ENCODE measurements around the gene PGA5. TPM values are rescaled to one million over a fixed set of nuclear protein-coding genes. Genes with fewer than 3 reads are reported as not detected.

The PGA5 gene
- total RNA-seq, 1 donor from 2014 or later: not detected

DNA sequence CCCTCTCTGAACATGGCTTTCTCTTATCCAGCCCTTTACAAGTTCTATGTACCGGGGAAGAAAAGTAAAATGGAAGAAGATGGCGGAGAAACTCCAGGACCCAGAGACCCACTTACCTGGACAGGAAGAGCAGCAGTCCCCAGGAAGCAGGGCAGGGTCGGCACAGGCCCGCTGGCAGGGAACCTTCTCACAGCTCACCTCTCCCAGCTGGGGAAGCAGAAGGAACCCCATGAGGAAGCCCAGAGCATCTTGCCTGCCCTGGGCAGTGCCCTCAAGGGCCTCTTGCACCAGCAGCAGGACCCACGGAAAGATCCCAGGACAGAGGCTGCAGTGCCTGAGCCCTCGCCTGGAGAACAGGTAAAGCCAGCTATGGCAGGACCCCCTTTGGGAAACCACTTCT is 23.4 kb downstream of the PGA5 start:
- H3K27me3 Mint-ChIP-seq (ENCODE audit: insufficient read depth, low read depth): no peaks in the 10 kb centered on the region
- Histone ChIP-seq H3K4me3 (no peak overlapping the region), H3K79me2 (ENCODE audit: low read depth) (no peaks in the 10 kb centered on the region)

DNA sequence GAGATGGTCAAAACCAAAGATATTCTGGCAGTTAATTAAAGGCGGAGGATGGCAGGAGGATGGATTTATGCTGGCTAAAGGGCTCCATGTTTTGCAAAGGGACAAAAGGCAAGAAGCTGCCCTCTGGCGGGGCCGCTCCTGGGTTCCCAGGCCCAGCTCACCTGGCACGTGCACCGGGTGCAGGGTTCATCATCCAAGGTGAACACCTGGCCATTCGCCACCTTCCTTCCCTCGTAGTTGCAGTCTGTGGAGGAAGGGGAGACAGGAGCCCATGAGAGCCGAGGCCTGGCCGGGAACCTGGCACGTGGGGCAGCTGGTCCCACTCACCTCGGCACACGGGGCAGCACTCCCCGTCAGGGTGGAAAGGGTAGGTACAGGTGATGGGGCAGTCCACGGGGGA is 23.8 kb downstream of the PGA5 start:
- Mint-ChIP-seq H3K27ac (no peak overlapping the region), H3K9me3 (no peaks in the 10 kb centered on the region), H3K27me3 (ENCODE audit: insufficient read depth, low read depth) (no peaks in the 10 kb centered on the region), H3K36me3 (no peaks in the 10 kb centered on the region), H3K4me3 (no peak overlapping the region), H3K4me1 (no peaks in the 10 kb centered on the region)
- Histone ChIP-seq H3F3A (ENCODE audit: low read depth) (no peaks in the 10 kb centered on the region), H3K27ac (no peak overlapping the region), H3K4me3 (no peak overlapping the region), H3K4me2 (no peak overlapping the region), H2AFZ (replicated peaks) (no peak overlapping the region), H3K27me3 (no peaks in the 10 kb centered on the region), H4K20me1 (ENCODE audit: low read depth) (no peaks in the 10 kb centered on the region), H3K36me3 (no peaks in the 10 kb centered on the region), H3K79me2 (ENCODE audit: low read depth) (no peaks in the 10 kb centered on the region), H3K4me1 (no peaks in the 10 kb centered on the region), H3K9ac (no peak overlapping the region), H3K9me3 (ENCODE audit: low read depth) (no peaks in the 10 kb centered on the region)
- no peak for TF ChIP-seq EZH2phosphoT487 (IDR thresholded peaks at IDR 0.05)
- no peak for TF ChIP-seq EZH2 (IDR thresholded peaks at IDR 0.05)
- TF ChIP-seq CTCF (IDR thresholded peaks at IDR 0.05): no peak
- no peak for DNase-seq (ENCODE audit: low spot score)

More for the DNA sequence above, 23.4 kb downstream of the PGA5 start:
- Mint-ChIP-seq H3K27ac (no peak overlapping the region), H3K9me3 (no peaks in the 10 kb centered on the region), H3K4me1 (no peaks in the 10 kb centered on the region), H3K4me3 (no peak overlapping the region), H3K36me3 (no peaks in the 10 kb centered on the region)
- Histone ChIP-seq H3K4me2 (no peak overlapping the region), H3K36me3 (no peaks in the 10 kb centered on the region), H3K27me3 (no peaks in the 10 kb centered on the region), H3K4me1 (no peaks in the 10 kb centered on the region), H3K27ac (no peak overlapping the region), H3K9me3 (ENCODE audit: low read depth) (no peaks in the 10 kb centered on the region), H3F3A (ENCODE audit: low read depth) (no peaks in the 10 kb centered on the region), H2AFZ (replicated peaks) (no peak overlapping the region), H4K20me1 (ENCODE audit: low read depth) (no peaks in the 10 kb centered on the region), H3K9ac (no peak overlapping the region)
- TF ChIP-seq EZH2 (IDR thresholded peaks at IDR 0.05) (no peak), EZH2phosphoT487 (IDR thresholded peaks at IDR 0.05) (no peak), CTCF (IDR thresholded peaks at IDR 0.05) (no peak)
- no peak for DNase-seq (ENCODE audit: low spot score)

GRCh38 chr11:61265357-61265756 is 24.4 kb downstream of the PGA5 start:
- TF ChIP-seq CTCF (IDR thresholded peaks at IDR 0.05) (no peak), EZH2 (IDR thresholded peaks at IDR 0.05) (no peak), EZH2phosphoT487 (IDR thresholded peaks at IDR 0.05) (no peak)
- Histone ChIP-seq H4K20me1 (ENCODE audit: low read depth) (no peaks in the 10 kb centered on the region), H3K4me3 (no peak overlapping the region), H3F3A (ENCODE audit: low read depth) (no peaks in the 10 kb centered on the region), H3K9ac (no peak overlapping the region), H3K36me3 (no peaks in the 10 kb centered on the region), H3K27me3 (no peaks in the 10 kb centered on the region), H2AFZ (replicated peaks) (no peak overlapping the region), H3K27ac (no peak overlapping the region), H3K4me1 (no peaks in the 10 kb centered on the region), H3K79me2 (ENCODE audit: low read depth) (no peaks in the 10 kb centered on the region), H3K9me3 (ENCODE audit: low read depth) (no peaks in the 10 kb centered on the region), H3K4me2 (no peak overlapping the region)
- no peak for DNase-seq (ENCODE audit: low spot score)
- no peaks in the 10 kb centered on the region for H3K9me3 Mint-ChIP-seq
- no peaks in the 10 kb centered on the region for H3K36me3 Mint-ChIP-seq
- no peaks in the 10 kb centered on the region for H3K4me1 Mint-ChIP-seq
- no peak overlapping the region for H3K4me3 Mint-ChIP-seq
- H3K27ac Mint-ChIP-seq: no peak overlapping the region
- H3K27me3 Mint-ChIP-seq (ENCODE audit: insufficient read depth, low read depth): no peaks in the 10 kb centered on the region
